ENCODE results near the gene ARHGAP6. TPM values are rescaled to one million over a fixed set of nuclear protein-coding genes. Genes with fewer than 3 reads are reported as not detected.
A peak's percentile ranks its signal among the peaks of the same experiment; 100 is the strongest.
"Not testable (repeated sequence)": the region's sequence is repeated elsewhere in the genome, so short reads cannot be mapped to it uniquely, and the experiment has no call there.

Gene ARHGAP6
- polyA plus RNA-seq, 3 donors from 2014 or later, result 0.11 TPM; not detected in 2

DNA sequence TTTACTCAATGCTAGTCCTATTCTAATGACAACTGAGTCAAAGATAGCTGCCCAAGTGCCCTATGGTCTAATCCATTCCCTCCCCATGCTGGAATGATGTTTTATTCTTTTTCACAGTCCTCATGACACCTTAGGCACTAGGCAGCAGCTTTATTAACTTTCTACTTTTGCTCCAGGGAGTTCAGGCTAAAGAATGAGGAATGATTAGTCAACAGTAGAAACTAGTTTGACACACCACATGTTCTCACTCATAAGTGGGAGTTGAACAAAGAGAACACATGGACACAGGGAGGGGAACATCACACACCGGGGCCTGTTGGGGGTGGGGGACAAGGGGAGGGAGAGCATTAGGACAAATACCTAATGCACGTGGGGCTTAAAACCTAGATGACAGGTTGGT is 309.8 kb downstream of the ARHGAP6 start:
- H3K4me1 Mint-ChIP-seq; H3K27me3 Mint-ChIP-seq (ENCODE audit: low read depth in 3 of 3); DNase-seq; H3K36me3 Mint-ChIP-seq; H3K9me3 Mint-ChIP-seq; H3K4me3 Mint-ChIP-seq; H3K27ac Mint-ChIP-seq: not testable (repeated sequence)

DNA sequence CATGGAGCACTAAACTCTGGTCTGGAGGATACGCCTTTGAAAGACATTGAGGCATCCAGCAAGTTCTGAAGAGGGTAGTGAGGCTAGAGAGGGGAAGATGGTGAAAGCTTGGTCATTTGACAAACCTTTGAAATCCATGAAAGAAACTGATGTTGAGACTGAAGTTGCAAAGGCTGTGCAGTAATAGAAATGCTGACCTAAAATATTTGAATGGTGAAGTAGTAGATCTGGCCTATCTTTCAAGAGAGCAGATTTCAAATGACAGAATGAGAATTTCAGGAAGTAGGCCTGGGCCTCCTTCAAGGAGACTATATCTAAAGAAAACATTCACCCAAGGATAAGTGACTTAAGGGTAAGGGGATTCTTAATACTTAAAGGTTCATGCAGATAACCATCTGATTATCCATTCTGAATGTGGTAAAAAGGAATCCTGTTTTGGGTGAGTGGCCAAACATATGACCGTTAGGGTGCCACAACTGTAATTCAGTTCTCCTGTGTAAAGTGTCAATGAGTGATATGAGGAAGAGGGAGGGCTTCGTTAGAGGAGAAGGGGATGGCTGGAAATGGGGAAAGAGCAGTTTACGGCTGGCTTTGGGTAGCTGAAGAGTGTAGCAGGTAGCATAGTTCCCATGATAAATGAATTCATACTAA is 310.3 kb downstream of the ARHGAP6 start:
- Mint-ChIP-seq H3K4me1 (peaks cover 2 to 8% of the 10 kb centered on the region in 2 donors), H3K27ac (no peak overlapping the region), H3K36me3 (no peaks in the 10 kb centered on the region), H3K4me3 (no peak overlapping the region), H3K9me3 (peaks cover 0 to 5% (median 0%) of the 10 kb centered on the region in 6 donors), H3K27me3 (ENCODE audit: low read depth in 3 of 3) (peaks cover 0 to 3% (median 0%) of the 10 kb centered on the region in 3 donors)
- DNase-seq, result no peak

DNA sequence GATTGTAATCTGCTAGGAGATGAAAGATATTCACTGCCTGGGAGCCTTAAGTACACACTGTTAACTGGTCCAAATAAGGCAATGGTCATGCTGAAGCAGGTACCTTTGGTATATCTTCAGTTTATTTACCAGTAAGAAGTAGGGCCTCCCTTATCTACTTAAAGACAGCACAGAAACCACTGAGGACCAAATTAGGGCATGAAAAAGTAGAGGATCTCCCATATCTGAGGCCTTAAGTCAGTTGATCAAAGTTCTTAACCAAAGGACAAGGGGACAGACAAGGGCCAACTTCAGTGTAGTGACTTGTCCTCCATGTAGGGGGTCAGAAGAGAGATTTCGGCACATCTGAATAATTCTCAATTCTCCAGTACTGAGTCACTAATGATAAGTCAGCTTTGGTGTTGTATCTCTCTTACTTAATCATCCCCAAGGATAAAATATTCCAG is 313.4 kb downstream of the ARHGAP6 start:
- Mint-ChIP-seq H3K36me3 (no peaks in the 10 kb centered on the region), H3K27me3 (ENCODE audit: low read depth in 3 of 3) (peaks cover 0 to 3% (median 0%) of the 10 kb centered on the region in 3 donors), H3K4me3 (no peak overlapping the region), H3K27ac (no peak overlapping the region), H3K4me1 (peaks cover 2 to 8% of the 10 kb centered on the region in 2 donors), H3K9me3 (no peaks in the 10 kb centered on the region)
- no peak for DNase-seq

DNA sequence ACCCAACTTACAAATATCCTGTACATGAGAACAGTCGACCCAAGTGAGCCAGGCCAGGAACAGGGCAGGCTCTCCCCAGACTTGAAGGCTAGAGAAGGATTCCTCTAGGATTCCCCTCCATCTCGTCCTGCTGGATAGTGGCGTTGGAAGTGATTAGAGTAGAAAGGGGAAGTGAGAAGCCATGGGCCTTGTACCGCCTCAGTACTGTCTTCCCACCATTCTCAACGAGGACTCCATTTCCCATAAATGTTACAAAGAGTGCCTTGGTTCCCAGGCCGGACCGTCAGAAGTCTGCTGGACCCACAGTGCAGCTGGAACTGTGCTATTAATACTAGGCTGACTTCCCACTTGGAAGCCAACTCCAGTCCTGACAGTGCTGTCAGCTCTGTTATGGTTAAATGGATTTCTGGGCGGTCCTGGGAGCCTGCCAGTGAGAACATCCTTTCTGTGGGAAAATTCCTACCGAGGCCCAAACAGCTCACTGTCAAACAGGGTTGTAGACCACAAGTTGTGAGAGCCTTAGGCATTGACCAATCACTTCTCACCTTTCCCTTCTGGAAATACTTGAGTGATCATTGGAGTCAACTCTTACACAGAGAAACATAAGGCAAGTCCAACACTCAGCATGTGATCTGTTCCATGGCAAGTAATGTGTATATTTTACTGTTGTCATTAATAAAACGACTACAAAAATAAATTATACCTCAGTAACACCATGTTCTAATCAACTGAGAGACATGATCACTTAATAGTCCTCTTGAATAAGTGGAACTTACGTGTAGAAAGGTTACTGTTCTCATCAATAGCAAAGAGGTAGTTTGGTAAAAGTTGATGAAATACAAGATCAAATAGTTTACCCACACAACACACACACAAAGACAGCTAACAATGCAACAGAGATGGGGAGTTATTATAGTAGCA is 314.1 kb downstream of the ARHGAP6 start:
- no peak for DNase-seq
- no peaks in the 10 kb centered on the region for H3K36me3 Mint-ChIP-seq
- H3K4me3 Mint-ChIP-seq, result no peak overlapping the region
- peaks cover 0 to 3% (median 0%) of the 10 kb centered on the region in 3 donors for H3K27me3 Mint-ChIP-seq (ENCODE audit: low read depth in 3 of 3)
- no peaks in the 10 kb centered on the region for H3K9me3 Mint-ChIP-seq
- peaks cover 2 to 8% of the 10 kb centered on the region in 2 donors for H3K4me1 Mint-ChIP-seq
- H3K27ac Mint-ChIP-seq, result no peak overlapping the region

DNA sequence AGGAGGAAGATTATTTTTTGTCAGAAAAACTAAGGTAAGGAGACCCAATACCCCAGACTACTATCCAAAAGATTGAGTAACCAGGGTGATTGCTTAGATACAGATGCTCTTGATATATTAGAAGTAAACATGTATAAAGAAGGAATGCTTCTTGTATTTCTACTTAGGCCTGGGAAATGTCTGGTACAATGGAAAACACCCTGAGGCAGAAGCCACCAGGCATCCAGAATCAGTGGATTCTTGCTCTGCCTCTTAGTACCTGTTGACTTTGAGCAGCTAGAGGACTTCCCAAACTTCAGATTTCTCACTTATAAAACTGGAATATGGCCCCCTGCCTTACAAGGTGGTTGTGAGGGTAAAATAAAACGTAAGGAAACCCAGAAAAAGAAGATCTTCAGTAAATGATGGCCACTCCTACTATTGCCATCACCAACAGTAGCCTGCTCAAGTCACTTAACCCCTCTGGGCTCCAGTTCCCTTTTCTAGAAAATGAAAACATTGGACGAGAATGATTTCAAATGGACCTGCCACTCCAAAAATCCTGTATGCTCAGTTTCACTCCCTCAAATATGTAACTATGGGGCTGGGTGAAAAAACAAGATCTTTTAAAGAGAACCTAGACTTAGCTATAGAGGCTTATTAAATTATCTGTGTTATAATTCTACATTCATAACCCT is 315.9 kb downstream of the ARHGAP6 start:
- Mint-ChIP-seq H3K27me3 (ENCODE audit: low read depth in 3 of 3) (peaks cover 0 to under 1% (median 0%) of the 10 kb centered on the region in 3 donors), H3K4me3 (no peak overlapping the region), H3K9me3 (no peaks in the 10 kb centered on the region), H3K4me1 (peaks cover 2 to 8% of the 10 kb centered on the region in 2 donors), H3K36me3 (no peaks in the 10 kb centered on the region), H3K27ac (no peak overlapping the region)
- no peak for DNase-seq

GRCh38 chrX:11349020-11349419 is 316.7 kb downstream of the ARHGAP6 start:
- Mint-ChIP-seq H3K4me3 (no peak overlapping the region), H3K36me3 (no peaks in the 10 kb centered on the region), H3K4me1 (peaks cover 2 to 8% of the 10 kb centered on the region in 2 donors), H3K9me3 (no peaks in the 10 kb centered on the region), H3K27me3 (ENCODE audit: low read depth in 3 of 3) (no peaks in the 10 kb centered on the region), H3K27ac (no peak overlapping the region)
- DNase-seq, result no peak

GRCh38 chrX:11347300-11347699 is 318.4 kb downstream of the ARHGAP6 start:
- Mint-ChIP-seq H3K4me1 (peaks cover 2 to 8% of the 10 kb centered on the region in 2 donors), H3K27ac (no peak overlapping the region), H3K4me3 (no peak overlapping the region), H3K9me3 (no peaks in the 10 kb centered on the region), H3K27me3 (ENCODE audit: low read depth in 3 of 3) (no peaks in the 10 kb centered on the region), H3K36me3 (no peaks in the 10 kb centered on the region)
- DNase-seq, result no peak

DNA sequence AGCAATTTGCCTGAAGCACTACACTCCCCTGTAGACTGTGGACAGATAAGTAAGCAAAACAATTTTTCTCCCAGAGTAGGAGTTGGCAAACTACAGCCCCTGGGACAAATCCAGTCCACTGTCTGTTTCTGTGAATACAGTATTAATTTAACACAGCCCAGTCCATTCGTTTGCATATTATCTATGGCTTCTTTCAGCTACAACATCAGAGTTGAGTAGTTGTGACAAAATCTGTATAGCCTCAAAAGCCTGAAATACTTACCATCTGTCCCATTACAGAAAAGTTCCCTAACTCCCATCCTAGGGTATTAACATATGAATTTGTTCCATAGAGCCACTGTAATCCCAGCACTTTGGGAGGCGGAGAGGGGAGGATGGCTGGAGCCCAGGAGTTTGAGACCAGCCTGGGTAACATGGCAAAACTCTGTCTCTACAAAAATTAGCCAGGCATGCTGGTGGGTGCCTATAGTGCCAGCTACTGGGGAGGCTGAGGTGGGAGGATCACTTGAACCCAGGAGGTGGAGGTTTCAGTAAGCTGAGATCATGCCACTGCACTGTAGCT is 319.5 kb downstream of the ARHGAP6 start:
- Mint-ChIP-seq H3K4me3 (no peak overlapping the region), H3K27ac (no peak overlapping the region), H3K9me3 (no peaks in the 10 kb centered on the region), H3K4me1 (peaks cover 2 to 7% of the 10 kb centered on the region in 2 donors), H3K27me3 (ENCODE audit: low read depth in 3 of 3) (no peaks in the 10 kb centered on the region), H3K36me3 (no peaks in the 10 kb centered on the region)
- no peak for DNase-seq

DNA sequence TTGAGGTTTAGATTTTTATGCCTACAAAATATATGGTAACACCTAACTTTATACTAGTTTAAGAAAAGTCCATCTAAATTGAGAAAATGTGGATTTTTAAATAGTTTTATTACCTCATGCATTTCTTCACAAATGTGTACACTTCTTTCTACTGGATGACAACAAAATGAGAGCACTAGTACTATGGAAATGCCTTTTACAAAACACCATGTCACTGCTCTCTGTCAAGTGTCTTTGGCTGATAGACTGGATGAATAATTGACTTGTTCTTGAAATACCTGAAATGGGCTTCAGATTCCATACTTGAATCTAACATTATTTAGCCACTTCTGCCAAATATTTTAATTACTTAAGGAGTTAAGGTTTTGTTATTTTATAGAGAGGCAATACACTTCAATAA is 323.0 kb downstream of the ARHGAP6 start:
- H3K27me3 Mint-ChIP-seq (ENCODE audit: low read depth in 3 of 3), result no peaks in the 10 kb centered on the region
- H3K36me3 Mint-ChIP-seq, result no peaks in the 10 kb centered on the region
- no peak overlapping the region for H3K27ac Mint-ChIP-seq
- H3K9me3 Mint-ChIP-seq, result peaks cover 0 to 2% (median 0%) of the 10 kb centered on the region in 6 donors
- H3K4me3 Mint-ChIP-seq, result no peak overlapping the region
- DNase-seq, result no peak
- H3K4me1 Mint-ChIP-seq, result no peaks in the 10 kb centered on the region

DNA sequence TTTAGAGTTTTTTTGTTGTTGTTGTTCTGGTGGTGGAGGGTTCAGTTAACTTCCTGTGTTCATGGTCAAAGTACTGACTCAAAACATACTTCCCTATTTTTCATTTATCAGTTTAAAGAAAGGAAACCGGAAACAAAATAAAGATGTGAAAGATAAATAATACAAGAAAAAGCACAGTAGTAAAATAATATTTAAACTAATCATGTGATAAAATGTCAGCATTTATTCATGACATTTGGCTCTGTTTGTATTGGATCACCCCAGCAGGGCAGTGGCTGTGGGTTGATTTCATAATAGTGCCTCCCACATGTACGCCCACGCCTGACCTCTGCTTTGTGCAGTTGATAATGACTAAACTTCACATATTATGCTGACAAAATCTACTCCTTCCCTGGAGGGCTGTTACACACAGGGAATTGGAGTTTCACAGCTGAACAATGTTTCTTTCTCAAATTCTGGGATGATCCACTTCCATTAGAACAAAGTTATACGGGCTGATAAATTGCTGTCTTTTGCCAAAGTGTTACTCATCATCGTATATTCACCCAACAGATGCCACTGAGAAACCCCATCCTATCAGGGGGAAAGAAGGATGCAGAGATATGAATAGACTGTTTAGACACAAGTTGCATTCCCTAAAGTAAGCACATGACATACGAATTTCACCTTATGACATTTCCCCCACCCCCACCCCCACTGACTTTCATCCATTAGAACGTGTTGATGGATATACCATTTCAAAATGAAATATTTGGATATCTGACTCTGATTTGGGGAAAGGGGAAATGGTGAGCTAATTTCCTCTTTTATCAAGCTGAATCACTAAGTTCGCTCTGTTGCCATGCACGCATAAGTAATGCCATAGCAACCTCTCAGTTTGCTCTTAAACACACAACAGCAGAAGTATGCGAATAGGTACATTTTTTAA is 324.2 kb downstream of the ARHGAP6 start:
- H3K27ac Mint-ChIP-seq, result no peak overlapping the region
- no peaks in the 10 kb centered on the region for H3K27me3 Mint-ChIP-seq (ENCODE audit: low read depth in 3 of 3)
- DNase-seq, result no peak
- no peaks in the 10 kb centered on the region for H3K36me3 Mint-ChIP-seq
- no peaks in the 10 kb centered on the region for H3K4me1 Mint-ChIP-seq
- H3K9me3 Mint-ChIP-seq, result peaks cover 0 to 4% (median 0%) of the 10 kb centered on the region in 6 donors
- H3K4me3 Mint-ChIP-seq, result peak overlapping the region in 1 of 5 donors; percentile 14

DNA sequence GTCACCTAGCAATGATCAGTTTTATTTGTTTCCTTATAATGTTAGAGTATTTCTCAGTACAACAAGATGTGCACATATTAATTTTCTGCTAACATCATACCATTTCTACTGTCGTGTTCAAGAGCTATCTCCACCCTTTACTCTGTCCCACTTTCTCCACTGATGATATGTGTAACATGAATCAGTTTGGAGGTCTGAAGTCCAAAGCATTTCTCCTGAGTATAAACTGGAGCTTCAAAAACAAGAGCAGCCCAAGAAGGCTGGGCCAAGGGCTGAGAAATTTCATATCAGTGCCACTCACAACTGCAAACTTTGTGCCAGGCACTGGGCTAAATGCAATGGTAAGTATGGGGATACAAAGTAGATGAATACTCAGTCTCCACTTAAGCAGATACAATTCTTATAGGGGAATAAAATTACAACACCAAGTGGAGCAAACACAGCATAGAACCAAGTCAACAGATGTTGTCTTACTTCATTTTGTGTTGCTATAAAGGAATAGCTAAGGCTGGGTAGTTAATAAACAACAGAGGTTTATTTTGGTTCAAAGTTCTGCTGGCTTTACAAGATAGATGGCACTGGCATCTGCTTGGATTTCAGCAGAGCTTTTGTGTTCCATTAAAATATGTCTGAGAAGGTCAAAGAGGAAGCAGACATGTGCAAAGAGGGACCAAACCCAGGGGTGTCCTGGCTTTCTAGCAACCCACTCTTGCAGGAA is 328.3 kb downstream of the ARHGAP6 start:
- DNase-seq, result no peak
- Mint-ChIP-seq H3K36me3 (no peaks in the 10 kb centered on the region), H3K27ac (no peak overlapping the region), H3K9me3 (peaks cover 0 to 7% (median 0%) of the 10 kb centered on the region in 6 donors), H3K4me1 (no peaks in the 10 kb centered on the region), H3K4me3 (no peak overlapping the region), H3K27me3 (ENCODE audit: low read depth in 3 of 3) (no peaks in the 10 kb centered on the region)

- Mint-ChIP-seq H3K9me3 (peaks cover 0 to 7% (median 0%) of the 10 kb centered on the region in 6 donors), H3K4me1 (no peaks in the 10 kb centered on the region), H3K27ac (no peak overlapping the region), H3K36me3 (no peaks in the 10 kb centered on the region), H3K4me3 (no peak overlapping the region), H3K27me3 (ENCODE audit: low read depth in 3 of 3) (no peaks in the 10 kb centered on the region)
- DNase-seq, result no peak
Measured at GRCh38 chrX:11336201-11336600, 329.5 kb downstream of the ARHGAP6 start.

Data from immature natural killer cell (primary cell).